Transverse colon (tissue), 4 donors: ENCODE data around the gene AGAP1.

ENCODE experiments used
- EP300 ChIP-seq: sonication (generic); formaldehyde crosslinking; IDR thresholded peaks from one replicate; pipeline ENCODE4 v1.6.1; 2017; ENCODE audit warnings: antibody characterized with exemption, low read depth
- POLR2A ChIP-seq: fragments of 450-650 bp; IDR thresholded peaks from one replicate; pipeline ENCODE4 v1.6.1; 2016; ENCODE audit warnings: antibody characterized with exemption, mild to moderate bottlenecking, moderate library complexity
- POLR2AphosphoS5 ChIP-seq, 3 donors: sonication (generic); formaldehyde crosslinking; IDR thresholded peaks; one replicate each; pipeline ENCODE4 v1.6.1; 2016; ENCODE audit warnings: antibody characterized with exemption in 3 of 3
- TF ChIP-seq, protein P1 (sequence below), 5 experiments: fragments of 200-600 bp in 3 of 5; fragments of 450-650 bp in 2 of 5; sonication (generic) in 3 of 5; IDR thresholded peaks; 1 replicate in 2 of 5; 2 replicates in 3 of 5; pipeline ENCODE4 v1.5.1; 2016 to 2017; ENCODE audit warnings: antibody characterized with exemption in 5 of 5, inconsistent platforms in 3 of 5, mild to moderate bottlenecking in 2 of 5, moderate library complexity in 1 of 5

DNA sequence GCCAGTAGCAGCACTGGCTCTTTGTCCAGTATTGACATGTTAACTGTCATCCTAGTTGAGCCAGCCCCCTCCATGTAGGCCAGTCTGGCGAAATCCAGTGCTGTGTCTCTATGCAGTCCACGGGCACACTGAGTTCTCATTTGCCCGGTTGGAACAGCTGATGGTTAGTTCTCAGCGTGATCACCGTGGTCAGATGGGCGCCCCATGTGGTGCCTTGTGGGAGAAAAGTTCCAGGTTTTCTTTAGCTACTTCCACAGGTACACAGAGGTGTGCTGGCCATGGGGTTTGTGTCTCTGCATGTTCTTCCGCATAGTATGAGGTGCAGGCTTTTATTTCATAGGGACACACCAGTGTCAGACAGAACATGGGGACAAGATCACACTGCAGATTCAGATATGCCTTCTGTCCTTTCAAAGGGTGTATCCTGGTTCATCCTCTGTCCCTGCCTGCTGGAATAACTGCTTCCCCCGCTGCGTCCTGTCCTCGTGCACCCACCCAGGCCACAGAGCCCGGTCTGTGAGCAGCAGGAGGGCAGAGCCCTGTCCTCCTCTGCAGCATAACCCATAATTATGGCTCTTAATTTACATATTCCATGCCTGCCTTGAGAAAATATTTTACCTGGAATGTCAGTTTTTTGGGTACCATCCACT lies 340.3 kb downstream of the AGAP1 start:
- TF ChIP-seq POLR2A (no peak), POLR2AphosphoS5 (IDR thresholded peaks at IDR 0.05) (no peak), EP300 (no peak)
- TF ChIP-seq, protein P1, sequence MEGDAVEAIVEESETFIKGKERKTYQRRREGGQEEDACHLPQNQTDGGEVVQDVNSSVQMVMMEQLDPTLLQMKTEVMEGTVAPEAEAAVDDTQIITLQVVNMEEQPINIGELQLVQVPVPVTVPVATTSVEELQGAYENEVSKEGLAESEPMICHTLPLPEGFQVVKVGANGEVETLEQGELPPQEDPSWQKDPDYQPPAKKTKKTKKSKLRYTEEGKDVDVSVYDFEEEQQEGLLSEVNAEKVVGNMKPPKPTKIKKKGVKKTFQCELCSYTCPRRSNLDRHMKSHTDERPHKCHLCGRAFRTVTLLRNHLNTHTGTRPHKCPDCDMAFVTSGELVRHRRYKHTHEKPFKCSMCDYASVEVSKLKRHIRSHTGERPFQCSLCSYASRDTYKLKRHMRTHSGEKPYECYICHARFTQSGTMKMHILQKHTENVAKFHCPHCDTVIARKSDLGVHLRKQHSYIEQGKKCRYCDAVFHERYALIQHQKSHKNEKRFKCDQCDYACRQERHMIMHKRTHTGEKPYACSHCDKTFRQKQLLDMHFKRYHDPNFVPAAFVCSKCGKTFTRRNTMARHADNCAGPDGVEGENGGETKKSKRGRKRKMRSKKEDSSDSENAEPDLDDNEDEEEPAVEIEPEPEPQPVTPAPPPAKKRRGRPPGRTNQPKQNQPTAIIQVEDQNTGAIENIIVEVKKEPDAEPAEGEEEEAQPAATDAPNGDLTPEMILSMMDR (IDR thresholded peaks at IDR 0.05): no peak
